Activated CD8-positive, alpha-beta T cell treated with anti-CD3 and anti-CD28 coated beads for 36 hours (primary cell): Measurements from ENCODE around the gene NLGN1. TPM values are rescaled to one million over a fixed set of nuclear protein-coding genes. Genes with fewer than 3 reads are reported as not detected.

Experiments
- ATAC-seq: fragments of 200-7000 bp; cut with Tn5 transposase; one replicate; pipeline ENCODE4 v1.10.0; 2021; ENCODE audit warnings: mild to moderate bottlenecking, moderate library complexity
- CTCF ChIA-PET: fragments of 350-600 bp; sonication (Branson Sonifier 250); formaldehyde crosslinking; loops from one replicate; lab custom pipeline; 2021; ENCODE audit warnings: antibody characterized with exemption; lab: Charles Lee
- POLR2A ChIA-PET: fragments of 350-600 bp; sonication (Branson Sonifier 250); formaldehyde crosslinking; loops from one replicate; lab custom pipeline; 2021; ENCODE audit warnings: antibody characterized with exemption; lab: Charles Lee
- DNase-seq: peaks from one replicate; pipeline ENCODE4 v3.0.0-alpha.2; 2020
- H3K27ac Mint-ChIP-seq: one replicate; pipeline ENCODE4 v1.8.0; 2021; ENCODE audit warnings: mild to moderate bottlenecking, mixed read lengths
- H3K27me3 Mint-ChIP-seq: one replicate; pipeline ENCODE4 v1.8.0; 2021; ENCODE audit warnings: mixed read lengths
- H3K36me3 Mint-ChIP-seq: one replicate; pipeline ENCODE4 v1.8.0; 2021; ENCODE audit warnings: low read depth, mixed read lengths
- H3K4me1 Mint-ChIP-seq: one replicate; pipeline ENCODE4 v1.8.0; 2021; ENCODE audit warnings: low read depth, mixed read lengths
- H3K4me3 Mint-ChIP-seq: one replicate; pipeline ENCODE4 v1.8.0; 2021; ENCODE audit warnings: mild to moderate bottlenecking, moderate library complexity, mixed read lengths
- H3K9me3 Mint-ChIP-seq: one replicate; pipeline ENCODE4 v1.8.0; 2021; ENCODE audit warnings: mixed read lengths
- intact Hi-C: fragments of 100-400 bp; cut with micrococcal nuclease; formaldehyde crosslinking; loops from one replicate; pipeline ENCODE4 v1.10.0; 2022
- total RNA-seq, 2 experiments: library from RNA; stranded (reverse); gene quantifications; one replicate each; pipeline ENCODE4 v1.2.3, GENCODE V29; 2021
- TF ChIP-seq, protein P1 (sequence below): fragments of 200-600 bp; IDR thresholded peaks from one replicate; pipeline ENCODE4 v1.8.0; 2022; ENCODE audit warnings: antibody characterized with exemption, mild to moderate bottlenecking

NLGN1 gene
- total RNA-seq, 2 experiments from 2014 or later, result not detected

DNA sequence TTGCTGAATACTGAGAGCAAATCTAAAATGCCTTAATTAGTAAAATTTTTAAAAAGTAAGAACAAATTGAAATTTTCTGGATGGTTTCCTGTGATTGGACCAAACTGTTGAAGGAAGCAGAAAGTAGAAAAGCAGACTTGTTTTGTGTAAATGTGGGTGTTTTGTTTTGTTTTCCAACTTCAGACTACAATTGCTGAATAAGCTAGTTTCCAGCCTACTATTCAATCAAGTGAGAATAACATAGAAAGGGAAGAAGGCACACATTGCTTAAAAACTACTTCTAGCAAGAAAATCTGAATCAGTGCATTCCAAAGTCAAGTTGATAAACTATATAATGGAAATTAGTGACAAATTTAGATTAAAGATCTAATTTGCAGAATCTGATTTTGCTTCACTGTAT is 519.3 kb downstream of the NLGN1 start:
- Mint-ChIP-seq H3K36me3 (no peaks in the 10 kb centered on the region), H3K27me3 (no peaks in the 10 kb centered on the region)

DNA sequence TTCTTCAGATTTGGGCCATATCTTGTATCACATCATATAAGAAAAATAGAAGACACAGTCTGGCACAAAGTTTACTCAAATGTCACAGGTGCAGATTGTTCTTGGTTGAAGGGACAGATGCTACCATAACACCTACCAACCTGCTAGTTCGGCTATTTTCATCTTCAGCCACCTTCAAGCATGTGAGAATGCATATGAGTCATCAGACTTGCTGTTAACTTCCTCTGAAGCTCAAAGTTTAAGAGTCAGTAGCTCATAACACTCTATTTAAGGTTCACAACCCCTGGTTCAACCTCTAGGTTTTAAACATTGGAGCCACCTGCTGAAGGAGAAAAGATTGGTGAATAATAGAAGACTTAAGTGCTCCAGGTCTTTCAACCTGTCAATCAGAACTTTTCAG is 522.8 kb downstream of the NLGN1 start:
- Mint-ChIP-seq H3K36me3 (no peaks in the 10 kb centered on the region), H3K27ac (no peak overlapping the region), H3K27me3 (no peaks in the 10 kb centered on the region), H3K9me3 (no peaks in the 10 kb centered on the region), H3K4me1 (no peaks in the 10 kb centered on the region), H3K4me3 (no peak overlapping the region)
- ChIA-PET POLR2A (no interaction called here), CTCF (no interaction called here)
- TF ChIP-seq, protein P1, sequence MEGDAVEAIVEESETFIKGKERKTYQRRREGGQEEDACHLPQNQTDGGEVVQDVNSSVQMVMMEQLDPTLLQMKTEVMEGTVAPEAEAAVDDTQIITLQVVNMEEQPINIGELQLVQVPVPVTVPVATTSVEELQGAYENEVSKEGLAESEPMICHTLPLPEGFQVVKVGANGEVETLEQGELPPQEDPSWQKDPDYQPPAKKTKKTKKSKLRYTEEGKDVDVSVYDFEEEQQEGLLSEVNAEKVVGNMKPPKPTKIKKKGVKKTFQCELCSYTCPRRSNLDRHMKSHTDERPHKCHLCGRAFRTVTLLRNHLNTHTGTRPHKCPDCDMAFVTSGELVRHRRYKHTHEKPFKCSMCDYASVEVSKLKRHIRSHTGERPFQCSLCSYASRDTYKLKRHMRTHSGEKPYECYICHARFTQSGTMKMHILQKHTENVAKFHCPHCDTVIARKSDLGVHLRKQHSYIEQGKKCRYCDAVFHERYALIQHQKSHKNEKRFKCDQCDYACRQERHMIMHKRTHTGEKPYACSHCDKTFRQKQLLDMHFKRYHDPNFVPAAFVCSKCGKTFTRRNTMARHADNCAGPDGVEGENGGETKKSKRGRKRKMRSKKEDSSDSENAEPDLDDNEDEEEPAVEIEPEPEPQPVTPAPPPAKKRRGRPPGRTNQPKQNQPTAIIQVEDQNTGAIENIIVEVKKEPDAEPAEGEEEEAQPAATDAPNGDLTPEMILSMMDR, result no peak
- ATAC-seq (no peak), DNase-seq (no peak)
- intact Hi-C loops, result no loop called here

More for the DNA sequence above, 519.3 kb downstream of the NLGN1 start:
- ATAC-seq, result no peak
- TF ChIP-seq, protein P1, result no peak
- Mint-ChIP-seq H3K4me3 (no peak overlapping the region), H3K27ac (no peak overlapping the region), H3K9me3 (peaks cover 4% of the 10 kb centered on the region), H3K4me1 (no peaks in the 10 kb centered on the region)
- no peak for DNase-seq
- POLR2A ChIA-PET, result no interaction called here
- intact Hi-C loops, result no loop called here
- CTCF ChIA-PET, result no interaction called here

DNA sequence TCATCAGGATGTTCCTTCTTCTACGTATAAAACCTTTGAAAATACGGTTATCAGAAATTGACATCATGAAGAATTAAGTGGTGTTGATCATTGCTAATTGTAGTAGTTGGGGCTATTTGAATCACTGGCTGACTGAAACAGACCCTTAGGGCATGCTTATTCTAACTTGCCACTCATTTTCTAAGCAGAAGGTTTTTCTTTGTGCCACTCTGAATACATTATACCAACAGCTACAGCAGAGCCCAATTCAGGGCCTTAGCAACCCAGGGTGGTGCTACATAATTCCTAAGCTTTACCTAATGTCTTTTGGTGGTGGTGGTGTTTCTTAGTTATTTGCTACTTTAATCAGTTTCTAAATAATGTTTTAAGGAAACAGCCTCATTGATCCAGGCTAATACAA is 524.2 kb downstream of the NLGN1 start:
- CTCF ChIA-PET, result no interaction called here
- POLR2A ChIA-PET, result no interaction called here
- Mint-ChIP-seq H3K9me3 (no peaks in the 10 kb centered on the region), H3K36me3 (no peaks in the 10 kb centered on the region), H3K4me1 (no peaks in the 10 kb centered on the region), H3K27ac (no peak overlapping the region), H3K27me3 (no peaks in the 10 kb centered on the region), H3K4me3 (no peak overlapping the region)
- TF ChIP-seq, protein P1, result no peak
- intact Hi-C loops, result no loop called here
- DNase-seq (no peak), ATAC-seq (no peak)

DNA sequence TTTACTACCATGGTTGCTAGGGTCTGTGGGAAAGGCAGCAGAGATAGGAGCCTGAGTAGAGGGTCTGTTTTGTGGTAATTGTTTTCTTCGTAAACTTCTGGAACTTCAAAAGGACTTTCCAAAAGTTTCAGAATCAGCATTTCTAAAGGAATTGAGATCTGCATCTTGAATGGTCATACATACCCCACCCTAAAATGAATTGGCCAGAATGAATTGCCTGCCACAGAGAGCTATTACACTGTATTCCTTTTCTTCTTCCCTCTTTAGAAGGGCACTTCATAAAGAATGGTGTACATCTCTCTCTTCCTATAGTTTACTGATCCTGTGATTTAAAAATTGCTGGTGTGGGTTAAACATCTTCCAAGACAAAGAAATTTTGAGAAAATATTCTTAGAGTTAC is 525.7 kb downstream of the NLGN1 start:
- no peaks in the 10 kb centered on the region for H3K27me3 Mint-ChIP-seq
- no peak overlapping the region for H3K27ac Mint-ChIP-seq
- intact Hi-C loops, result no loop called here
- ChIA-PET POLR2A (no interaction called here), CTCF (interaction anchor here (1.1 kb wide), 1 partner anchor 53 kb away, joined by 3 read pairs; no protein-coding TSS in a partner anchor)
- TF ChIP-seq, protein P1, result no peak
- DNase-seq (no peak), ATAC-seq (no peak)
- no peaks in the 10 kb centered on the region for H3K4me1 Mint-ChIP-seq
- no peaks in the 10 kb centered on the region for H3K36me3 Mint-ChIP-seq
- H3K9me3 Mint-ChIP-seq, result no peaks in the 10 kb centered on the region
- no peak overlapping the region for H3K4me3 Mint-ChIP-seq

DNA sequence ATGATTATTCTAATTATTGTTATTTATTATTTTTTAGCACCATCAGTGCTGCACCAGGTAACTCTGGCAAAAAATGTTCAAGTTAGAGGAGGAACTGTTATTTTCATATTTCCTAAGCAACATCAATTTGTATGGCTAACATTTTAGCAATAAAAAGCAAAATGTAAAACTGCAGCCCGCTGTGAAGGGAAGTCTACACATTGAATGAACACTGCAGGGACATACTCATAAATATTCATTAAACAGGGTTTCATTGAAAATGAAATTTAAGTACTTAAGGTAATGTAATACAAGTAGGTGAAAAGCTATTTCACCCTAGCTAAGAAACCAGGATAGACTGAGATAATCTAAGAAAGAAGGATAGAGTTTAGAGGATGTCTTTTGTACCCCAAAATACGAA is 532.7 kb downstream of the NLGN1 start:
- POLR2A ChIA-PET, result interaction anchor here (0.9 kb wide), 1 partner anchor 19 kb away, joined by 3 read pairs; no protein-coding TSS in a partner anchor
- Mint-ChIP-seq H3K36me3 (no peaks in the 10 kb centered on the region), H3K27ac (no peak overlapping the region), H3K27me3 (no peaks in the 10 kb centered on the region), H3K4me1 (no peaks in the 10 kb centered on the region), H3K4me3 (no peak overlapping the region), H3K9me3 (no peaks in the 10 kb centered on the region)
- intact Hi-C loops, result no loop called here
- TF ChIP-seq, protein P1, result no peak
- DNase-seq (no peak), ATAC-seq (no peak)
- CTCF ChIA-PET, result no interaction called here
